Stimulated activated CD4-positive, alpha-beta T cell treated with anti-CD3 and anti-CD28 coated beads, TNF-alpha, amount 100 ng/mL, for 48 hours (primary cell): ENCODE data around the gene DDX50.
"Not testable (repeated sequence)": the region's sequence is repeated elsewhere in the genome, so short reads cannot be mapped to it uniquely, and the experiment has no call there.

Source experiments
- DNase-seq, 3 donors: peaks; one replicate each; pipeline ENCODE4 v3.0.0-alpha.2; 2020; ENCODE audit warnings: low read depth in 3 of 3

The DDX50 gene

GRCh38 chr10:68901105-68901927, at the start of gene DDX50:
Gene DDX50 (plus strand): TSS chr10:68901315. CDS start chr10:68901385, 70 bp downstream.
- peak; percentile 91 to 93 (median 93) for DNase-seq

- DNase-seq, result no peak
Observed at GRCh38 chr10:68856352-68856751, 44.8 kb upstream of the DDX50 start.

GRCh38 chr10:68857005-68857404, 44.1 kb upstream of the DDX50 start:
- DNase-seq, result no peak

- DNase-seq, result no peak
Observed at GRCh38 chr10:68861253-68861652, 39.9 kb upstream of the DDX50 start.

GRCh38 chr10:68864611-68865010, 36.5 kb upstream of the DDX50 start:
- no peak for DNase-seq

- DNase-seq, result not testable (repeated sequence)
Observed at GRCh38 chr10:68868173-68868572, 32.9 kb upstream of the DDX50 start.

GRCh38 chr10:68869623-68870022, 31.5 kb upstream of the DDX50 start:
- DNase-seq, result no peak

GRCh38 chr10:68870061-68870460, 31.1 kb upstream of the DDX50 start:
- DNase-seq, result no peak

- no peak for DNase-seq
Observed at GRCh38 chr10:68870545-68871104, 30.5 kb upstream of the DDX50 start.

GRCh38 chr10:68871105-68871711, 29.9 kb upstream of the DDX50 start:
- no peak for DNase-seq

- no peak for DNase-seq
Observed at GRCh38 chr10:68871731-68872342, 29.3 kb upstream of the DDX50 start.

GRCh38 chr10:68876246-68877138, 24.6 kb upstream of the DDX50 start:
- no peak for DNase-seq

- no peak for DNase-seq
Observed at GRCh38 chr10:68877482-68878110, 23.5 kb upstream of the DDX50 start.

GRCh38 chr10:68878496-68878895, 22.6 kb upstream of the DDX50 start:
- no peak for DNase-seq

- no peak for DNase-seq
Observed at GRCh38 chr10:68879628-68880027, 21.5 kb upstream of the DDX50 start.

GRCh38 chr10:68880181-68880580, 20.9 kb upstream of the DDX50 start:
- DNase-seq, result no peak

GRCh38 chr10:68895041-68895440, 6.1 kb upstream of the DDX50 start:
- no peak for DNase-seq

- peak in 2 of 3 donors; percentile 14 to 22 for DNase-seq
Observed at GRCh38 chr10:68897336-68897741, 3.8 kb upstream of the DDX50 start.

GRCh38 chr10:68899186-68899745, 1.8 kb upstream of the DDX50 start:
- DNase-seq, result no peak

- DNase-seq, result no peak
Observed at GRCh38 chr10:68900427-68901104, 549 bp upstream of the DDX50 start.
